Fibroblast of lung (primary cell): Measurements from ENCODE around the gene PDE9A.

Experiments used
- EZH2 ChIP-seq: IDR thresholded peaks from 2 replicates; pipeline ENCODE4 v1.5.1; 2012; ENCODE audit warnings: low read length, control low read depth, mild to moderate bottlenecking; ENCODE audit errors: missing control alignments
- TF ChIP-seq, protein P1 (sequence below), 2 donors: IDR thresholded peaks in 1 of 2; conservative IDR thresholded peaks in 1 of 2; 1 replicate in 1 of 2; 2 replicates in 1 of 2; pipeline ENCODE4 v1.5.1; 2011 to 2012; ENCODE audit warnings: low read length in 2 of 2, control low read depth in 1 of 2, inconsistent platforms in 1 of 2, low read depth in 1 of 2, mild to moderate bottlenecking in 1 of 2

DNA sequence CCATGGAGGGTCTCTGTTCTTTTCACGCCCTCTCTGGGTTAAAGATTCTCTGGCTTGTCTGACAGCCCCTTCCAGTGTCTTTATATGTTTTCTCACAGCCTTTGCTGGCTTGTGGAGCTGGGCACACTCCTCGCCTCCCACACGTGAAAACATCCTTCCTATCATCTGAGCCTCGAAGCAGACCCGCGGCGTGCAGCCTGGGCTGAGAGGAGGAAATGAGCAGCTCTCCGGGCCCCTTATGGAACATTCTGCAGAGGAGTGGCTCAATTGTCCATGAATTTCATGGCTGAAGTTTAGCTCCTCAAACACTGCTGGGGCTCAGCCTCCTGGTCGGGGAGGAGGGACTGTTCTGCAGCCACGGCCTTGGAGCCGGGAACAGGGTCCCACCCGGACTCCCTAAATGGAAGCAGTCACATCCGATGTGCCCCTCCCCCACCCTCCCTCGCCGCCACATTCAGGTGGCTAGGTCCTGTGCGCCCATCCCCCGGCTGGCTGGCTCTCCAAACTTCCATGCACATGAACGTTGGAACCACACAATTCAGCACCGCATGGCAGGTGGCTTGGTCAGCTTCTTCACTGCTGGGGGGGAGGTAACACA lies 15.1 kb upstream of the PDE9A start:
- TF ChIP-seq, protein P1, sequence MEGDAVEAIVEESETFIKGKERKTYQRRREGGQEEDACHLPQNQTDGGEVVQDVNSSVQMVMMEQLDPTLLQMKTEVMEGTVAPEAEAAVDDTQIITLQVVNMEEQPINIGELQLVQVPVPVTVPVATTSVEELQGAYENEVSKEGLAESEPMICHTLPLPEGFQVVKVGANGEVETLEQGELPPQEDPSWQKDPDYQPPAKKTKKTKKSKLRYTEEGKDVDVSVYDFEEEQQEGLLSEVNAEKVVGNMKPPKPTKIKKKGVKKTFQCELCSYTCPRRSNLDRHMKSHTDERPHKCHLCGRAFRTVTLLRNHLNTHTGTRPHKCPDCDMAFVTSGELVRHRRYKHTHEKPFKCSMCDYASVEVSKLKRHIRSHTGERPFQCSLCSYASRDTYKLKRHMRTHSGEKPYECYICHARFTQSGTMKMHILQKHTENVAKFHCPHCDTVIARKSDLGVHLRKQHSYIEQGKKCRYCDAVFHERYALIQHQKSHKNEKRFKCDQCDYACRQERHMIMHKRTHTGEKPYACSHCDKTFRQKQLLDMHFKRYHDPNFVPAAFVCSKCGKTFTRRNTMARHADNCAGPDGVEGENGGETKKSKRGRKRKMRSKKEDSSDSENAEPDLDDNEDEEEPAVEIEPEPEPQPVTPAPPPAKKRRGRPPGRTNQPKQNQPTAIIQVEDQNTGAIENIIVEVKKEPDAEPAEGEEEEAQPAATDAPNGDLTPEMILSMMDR (conservative IDR thresholded peaks at IDR 0.05 in 1 of 2, IDR thresholded peaks at IDR 0.05 in 1 of 2; ENCODE audit: low read depth in 1 of 2, low read length in 2 of 2): no peak
- TF ChIP-seq EZH2: no peak
